Endothelial cell of hepatic sinusoid (primary cell): ENCODE data around the gene C2orf49.

ENCODE experiments used
- in situ Hi-C: cut with HindIII; loops from 2 replicates; pipeline ENCODE4 v1.10.0; 2017; ENCODE audit warnings: low sequenced_read_pairs

C2orf49 gene

GRCh38 chr2:105337122-105338019, at the start of gene C2orf49:
Gene C2orf49, plus strand, starts transcription at chr2:105337540. Its CDS starts 48 bp downstream, at chr2:105337588.
- in situ Hi-C loops = no loop called here

GRCh38 chr2:105287692-105288091, 49.6 kb upstream of the C2orf49 start:
- in situ Hi-C loops = no loop called here

GRCh38 chr2:105288133-105288532, 49.2 kb upstream of the C2orf49 start:
- in situ Hi-C loops = no loop called here

- in situ Hi-C loops = no loop called here
Measured at GRCh38 chr2:105290981-105291660, 46.2 kb upstream of the C2orf49 start.

GRCh38 chr2:105291981-105292380, 45.4 kb upstream of the C2orf49 start:
- in situ Hi-C loops = no loop called here

- in situ Hi-C loops = no loop called here
Measured at GRCh38 chr2:105294046-105294445, 43.3 kb upstream of the C2orf49 start.

- in situ Hi-C loops = no loop called here
Measured at GRCh38 chr2:105294844-105295481, 42.4 kb upstream of the C2orf49 start.

- in situ Hi-C loops = no loop called here
Measured at GRCh38 chr2:105296017-105296611, 41.2 kb upstream of the C2orf49 start.

GRCh38 chr2:105297216-105297615, 40.1 kb upstream of the C2orf49 start:
- in situ Hi-C loops = no loop called here

- in situ Hi-C loops = no loop called here
Measured at GRCh38 chr2:105298017-105298416, 39.3 kb upstream of the C2orf49 start.

- in situ Hi-C loops = no loop called here
Measured at GRCh38 chr2:105299290-105299689, 38.0 kb upstream of the C2orf49 start.

- in situ Hi-C loops = no loop called here
Measured at GRCh38 chr2:105301646-105302045, 35.7 kb upstream of the C2orf49 start.

GRCh38 chr2:105307146-105307545, 30.2 kb upstream of the C2orf49 start:
- in situ Hi-C loops = no loop called here

- in situ Hi-C loops = no loop called here
Measured at GRCh38 chr2:105307550-105307949, 29.8 kb upstream of the C2orf49 start.

- in situ Hi-C loops = no loop called here
Measured at GRCh38 chr2:105307962-105308361, 29.4 kb upstream of the C2orf49 start.

- in situ Hi-C loops = no loop called here
Measured at GRCh38 chr2:105308382-105309146, 28.8 kb upstream of the C2orf49 start.

- in situ Hi-C loops = no loop called here
Measured at GRCh38 chr2:105309147-105309545, 28.2 kb upstream of the C2orf49 start.

- in situ Hi-C loops = no loop called here
Measured at GRCh38 chr2:105313877-105314276, 23.5 kb upstream of the C2orf49 start.

- in situ Hi-C loops = no loop called here
Measured at GRCh38 chr2:105315314-105315713, 22.0 kb upstream of the C2orf49 start.

- in situ Hi-C loops = no loop called here
Measured at GRCh38 chr2:105317937-105318336, 19.4 kb upstream of the C2orf49 start.
